PC-3 (cell line): Measurements from ENCODE around the gene CEP70. TPM values are rescaled to one million over a fixed set of nuclear protein-coding genes. Genes with fewer than 3 reads are reported as not detected.
"Not testable (repeated sequence)": the region's sequence is repeated elsewhere in the genome, so short reads cannot be mapped to it uniquely, and the experiment has no call there.

ENCODE experiments used
- ATAC-seq: fragments of 200-7000 bp; cut with Tn5 transposase; 2 replicates; pipeline ENCODE4 v1.9.1; 2020; ENCODE audit warnings: mild to moderate bottlenecking, moderate library complexity
- BruUV-seq: library from RNA; stranded (reverse); fragments of 400-500 nt; replicated peaks from 2 replicates; lab custom pipeline; 2021; lab: Mats Ljungman, UMichigan
- CTCF ChIA-PET: fragments of 300-600 bp; sonication (Branson Sonifier 250); formaldehyde crosslinking; loops from one replicate; lab custom pipeline; 2022; ENCODE audit warnings: antibody characterized with exemption; lab: Charles Lee
- POLR2A ChIA-PET: fragments of 300-600 bp; sonication (Branson Sonifier 250); formaldehyde crosslinking; loops from one replicate; lab custom pipeline; 2022; ENCODE audit warnings: antibody characterized with exemption; ENCODE audit not compliant: unreplicated experiment; lab: Charles Lee
- DNase-seq: peaks from one replicate; pipeline ENCODE4 v3.0.0-alpha.2; 2015
- H2AFZ ChIP-seq: fragments of 300-600 bp; sonication (generic); 2 replicates; pipeline ENCODE4 v1.6.0; 2016; ENCODE audit warnings: antibody characterized with exemption, low read length
- H3F3A ChIP-seq: fragments of 300-600 bp; sonication (generic); one replicate; pipeline ENCODE4 v1.6.0; 2017; ENCODE audit warnings: antibody characterized with exemption, low read length, control low read depth, mild to moderate bottlenecking; ENCODE audit not compliant: unreplicated experiment
- H3K27ac ChIP-seq: fragments of 300-600 bp; sonication (generic); 2 replicates; pipeline ENCODE4 v1.5.1; 2016; ENCODE audit warnings: mild to moderate bottlenecking, low read length
- H3K27me3 ChIP-seq: fragments of 300-600 bp; sonication (generic); 2 replicates; pipeline ENCODE4 v1.6.1; 2016; ENCODE audit warnings: low read length, mixed read lengths
- H3K36me3 ChIP-seq: fragments of 300-600 bp; sonication (generic); 2 replicates; pipeline ENCODE4 v1.6.1; 2016; ENCODE audit warnings: low read depth, mixed run types, low read length, mixed read lengths
- H3K4me1 ChIP-seq: fragments of 300-600 bp; sonication (generic); 2 replicates; pipeline ENCODE4 v1.5.1; 2016; ENCODE audit warnings: low read length; ENCODE audit not compliant: insufficient read depth
- H3K4me2 ChIP-seq: fragments of 300-600 bp; sonication (generic); 2 replicates; pipeline ENCODE4 v1.6.0; 2016; ENCODE audit warnings: low read length
- H3K4me3 ChIP-seq: fragments of 300-600 bp; sonication (generic); 2 replicates; pipeline ENCODE4 v1.5.1; 2016; ENCODE audit warnings: mild to moderate bottlenecking, low read length, mixed read lengths
- H3K79me2 ChIP-seq: fragments of 300-600 bp; sonication (generic); 2 replicates; pipeline ENCODE4 v1.6.1; 2017; ENCODE audit warnings: low read length, mixed read lengths
- H3K9ac ChIP-seq: fragments of 300-600 bp; sonication (generic); 2 replicates; pipeline ENCODE4 v1.6.0; 2016; ENCODE audit warnings: mild to moderate bottlenecking, low read length
- H3K9me2 ChIP-seq: fragments of 300-600 bp; sonication (generic); replicated peaks from 2 replicates; pipeline ENCODE4 v1.6.1; 2016; ENCODE audit warnings: mixed run types, low read length, mixed read lengths
- H3K9me3 ChIP-seq: fragments of 300-600 bp; sonication (generic); 2 replicates; pipeline ENCODE4 v1.6.1; 2016; ENCODE audit warnings: low read length, mixed read lengths
- H4K20me1 ChIP-seq: fragments of 300-600 bp; sonication (generic); 2 replicates; pipeline ENCODE4 v1.6.1; 2016; ENCODE audit warnings: low read length, mixed read lengths
- EZH2 ChIP-seq: fragments of 300-600 bp; sonication (generic); IDR thresholded peaks from one replicate; pipeline ENCODE4 v1.6.1; 2017; ENCODE audit warnings: antibody characterized with exemption, mild to moderate bottlenecking, low read length; ENCODE audit not compliant: unreplicated experiment
- EZH2phosphoT487 ChIP-seq: fragments of 300-600 bp; sonication (generic); IDR thresholded peaks from 2 replicates; pipeline ENCODE4 v1.6.1; 2018; ENCODE audit warnings: mild to moderate bottlenecking, antibody characterized with exemption, low read length, borderline replicate concordance
- intact Hi-C: fragments of 100-400 bp; cut with micrococcal nuclease; formaldehyde crosslinking; loops from 2 replicates; pipeline ENCODE4 v1.9.0; 2023
- total RNA-seq: library from RNA; depleted of rRNA; stranded (reverse); fragments of >200 nt; gene quantifications from 2 replicates; pipeline ENCODE4 v1.2.3, GENCODE V29; 2014
- TF ChIP-seq, protein P1 (sequence below): fragments of 300-600 bp; sonication (generic); conservative IDR thresholded peaks from 2 replicates; pipeline ENCODE4 v1.5.1; 2017; ENCODE audit warnings: antibody characterized with exemption, low read depth, mild to moderate bottlenecking, low read length

Gene CEP70
- total RNA-seq, 1 experiment from 2014 or later, result 16.7 TPM

DNA sequence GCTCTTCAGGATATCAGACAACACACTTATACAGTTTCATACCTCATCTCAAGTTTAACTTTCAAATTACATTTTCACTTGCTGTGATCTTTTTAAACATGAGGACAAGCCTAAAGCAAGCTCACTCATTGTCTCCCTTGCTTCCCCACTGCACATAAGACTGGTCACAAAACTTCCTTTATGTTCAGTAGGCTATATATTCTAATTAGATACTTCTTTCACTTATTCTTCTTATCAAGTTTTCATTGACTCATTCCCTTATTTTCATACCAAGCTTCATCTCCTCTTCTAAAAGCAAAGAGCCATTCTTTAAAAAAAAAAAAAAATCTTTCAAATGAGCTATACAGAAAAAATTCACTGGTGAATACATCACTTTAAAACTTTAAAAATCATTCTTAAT lies 97.0 kb downstream of the CEP70 start:
- ChIA-PET CTCF (no interaction called here), POLR2A (no interaction called here)
- DNase-seq (no peak), ATAC-seq (no peak)
- Histone ChIP-seq H3K36me3 (no peaks in the 10 kb centered on the region), H3K27ac (no peak overlapping the region), H3K27me3 (no peaks in the 10 kb centered on the region), H3K4me1 (peaks cover 27% of the 10 kb centered on the region), H4K20me1 (no peaks in the 10 kb centered on the region), H3K4me2 (no peak overlapping the region), H3K4me3 (no peak overlapping the region), H3K9me3 (no peaks in the 10 kb centered on the region), H3F3A (peaks cover 4% of the 10 kb centered on the region), H2AFZ (no peak overlapping the region), H3K9me2 (no peaks in the 10 kb centered on the region), H3K9ac (no peak overlapping the region), H3K79me2 (no peaks in the 10 kb centered on the region)
- no TSS peak for BruUV-seq
- TF ChIP-seq EZH2phosphoT487 (no peak), EZH2 (no peak)
- TF ChIP-seq, protein P1, sequence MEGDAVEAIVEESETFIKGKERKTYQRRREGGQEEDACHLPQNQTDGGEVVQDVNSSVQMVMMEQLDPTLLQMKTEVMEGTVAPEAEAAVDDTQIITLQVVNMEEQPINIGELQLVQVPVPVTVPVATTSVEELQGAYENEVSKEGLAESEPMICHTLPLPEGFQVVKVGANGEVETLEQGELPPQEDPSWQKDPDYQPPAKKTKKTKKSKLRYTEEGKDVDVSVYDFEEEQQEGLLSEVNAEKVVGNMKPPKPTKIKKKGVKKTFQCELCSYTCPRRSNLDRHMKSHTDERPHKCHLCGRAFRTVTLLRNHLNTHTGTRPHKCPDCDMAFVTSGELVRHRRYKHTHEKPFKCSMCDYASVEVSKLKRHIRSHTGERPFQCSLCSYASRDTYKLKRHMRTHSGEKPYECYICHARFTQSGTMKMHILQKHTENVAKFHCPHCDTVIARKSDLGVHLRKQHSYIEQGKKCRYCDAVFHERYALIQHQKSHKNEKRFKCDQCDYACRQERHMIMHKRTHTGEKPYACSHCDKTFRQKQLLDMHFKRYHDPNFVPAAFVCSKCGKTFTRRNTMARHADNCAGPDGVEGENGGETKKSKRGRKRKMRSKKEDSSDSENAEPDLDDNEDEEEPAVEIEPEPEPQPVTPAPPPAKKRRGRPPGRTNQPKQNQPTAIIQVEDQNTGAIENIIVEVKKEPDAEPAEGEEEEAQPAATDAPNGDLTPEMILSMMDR, result no peak
- intact Hi-C loops, result no loop called here

DNA sequence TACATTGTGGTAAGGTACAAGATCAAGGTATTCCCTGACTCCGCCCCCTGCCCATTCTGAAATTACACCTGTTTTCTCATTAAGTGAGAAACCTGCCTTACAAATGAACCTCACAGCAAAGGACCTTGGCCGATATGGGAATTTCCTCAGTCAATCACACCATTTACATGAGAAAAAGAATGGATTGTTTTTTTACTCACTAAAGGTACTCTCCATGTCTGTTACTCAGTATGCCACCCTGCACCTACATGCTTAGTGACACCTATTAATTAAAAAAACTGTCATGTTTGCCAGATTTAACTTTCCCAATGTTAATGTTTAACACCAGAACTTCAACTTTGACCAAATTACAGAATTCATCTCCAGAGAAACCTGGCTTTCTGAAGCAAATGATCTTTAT lies 97.6 kb downstream of the CEP70 start:
- peaks cover 4% of the 10 kb centered on the region for H3F3A ChIP-seq
- ATAC-seq, result no peak
- H3K27ac ChIP-seq, result no peak overlapping the region
- H3K9ac ChIP-seq, result no peak overlapping the region
- no TSS peak for BruUV-seq
- CTCF ChIA-PET, result no interaction called here
- no peaks in the 10 kb centered on the region for H3K27me3 ChIP-seq
- no peak overlapping the region for H3K4me2 ChIP-seq
- DNase-seq, result no peak
- no peak overlapping the region for H3K4me3 ChIP-seq
- H3K36me3 ChIP-seq, result no peaks in the 10 kb centered on the region
- H4K20me1 ChIP-seq, result no peaks in the 10 kb centered on the region
- POLR2A ChIA-PET, result no interaction called here
- no peaks in the 10 kb centered on the region for H3K9me2 ChIP-seq
- H2AFZ ChIP-seq, result no peak overlapping the region
- H3K4me1 ChIP-seq, result peaks cover 27% of the 10 kb centered on the region
- H3K79me2 ChIP-seq, result no peaks in the 10 kb centered on the region
- H3K9me3 ChIP-seq, result no peaks in the 10 kb centered on the region
- intact Hi-C loops, result no loop called here
- no peak for TF ChIP-seq EZH2
- TF ChIP-seq, protein P1, result no peak
- TF ChIP-seq EZH2phosphoT487, result no peak

DNA sequence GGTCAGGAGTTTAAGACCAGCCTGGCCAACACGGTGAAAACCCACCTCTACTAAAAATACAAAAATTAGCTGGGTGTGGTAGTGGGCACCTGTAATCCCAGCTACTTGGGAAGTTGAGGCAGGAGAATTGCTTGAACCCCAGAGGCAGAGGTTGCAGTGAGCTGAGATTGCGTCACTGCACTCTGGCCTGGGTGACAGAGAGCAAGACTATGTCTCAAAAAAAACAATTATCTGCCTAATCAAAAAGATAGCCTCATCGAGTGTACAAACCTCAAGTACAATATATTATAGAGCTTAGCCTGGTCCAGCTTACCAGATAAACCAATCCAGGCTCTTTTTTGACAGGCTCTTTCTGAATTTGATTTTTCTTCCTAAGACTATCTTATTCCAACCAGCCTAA lies 98.4 kb downstream of the CEP70 start:
- BruUV-seq, H3K4me3 ChIP-seq, H3K27ac ChIP-seq, H2AFZ ChIP-seq, ATAC-seq, DNase-seq, H4K20me1 ChIP-seq, H3K79me2 ChIP-seq, H3K4me2 ChIP-seq, H3F3A ChIP-seq, CTCF ChIA-PET, H3K9me3 ChIP-seq, H3K36me3 ChIP-seq, POLR2A ChIA-PET, H3K9ac ChIP-seq, H3K9me2 ChIP-seq, H3K27me3 ChIP-seq: not testable (repeated sequence)
- peaks cover 27% of the 10 kb centered on the region for H3K4me1 ChIP-seq
- intact Hi-C loops, result loop anchor here (2.0 kb wide), 2 partner anchors 33 to 427 kb away; no protein-coding TSS in a partner anchor
